Measurements from ENCODE around the gene NEU2.

DNA sequence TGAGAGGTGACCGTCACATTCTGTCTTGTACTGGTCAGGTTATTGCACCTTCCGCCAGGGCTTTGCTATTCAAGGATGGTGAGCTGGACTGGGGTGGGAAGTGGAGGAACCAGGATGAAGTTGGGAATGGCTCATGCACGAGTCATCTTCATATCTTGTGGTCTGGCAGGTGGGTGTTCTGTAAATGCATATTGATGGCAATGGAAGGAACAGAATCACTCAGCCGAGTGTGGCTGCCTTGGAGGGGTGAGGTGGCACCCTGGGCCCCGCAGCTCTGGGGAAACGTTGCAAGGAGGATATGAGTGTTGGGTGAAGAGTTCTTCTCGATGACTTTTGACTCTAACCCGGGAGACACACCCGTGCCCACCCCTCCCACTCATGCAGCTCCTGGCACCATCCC, 1.2 kb downstream of the NEU2 start:
- no peak for TF ChIP-seq POLR2A (IDR thresholded peaks at IDR 0.05)
- TF ChIP-seq, protein P1, sequence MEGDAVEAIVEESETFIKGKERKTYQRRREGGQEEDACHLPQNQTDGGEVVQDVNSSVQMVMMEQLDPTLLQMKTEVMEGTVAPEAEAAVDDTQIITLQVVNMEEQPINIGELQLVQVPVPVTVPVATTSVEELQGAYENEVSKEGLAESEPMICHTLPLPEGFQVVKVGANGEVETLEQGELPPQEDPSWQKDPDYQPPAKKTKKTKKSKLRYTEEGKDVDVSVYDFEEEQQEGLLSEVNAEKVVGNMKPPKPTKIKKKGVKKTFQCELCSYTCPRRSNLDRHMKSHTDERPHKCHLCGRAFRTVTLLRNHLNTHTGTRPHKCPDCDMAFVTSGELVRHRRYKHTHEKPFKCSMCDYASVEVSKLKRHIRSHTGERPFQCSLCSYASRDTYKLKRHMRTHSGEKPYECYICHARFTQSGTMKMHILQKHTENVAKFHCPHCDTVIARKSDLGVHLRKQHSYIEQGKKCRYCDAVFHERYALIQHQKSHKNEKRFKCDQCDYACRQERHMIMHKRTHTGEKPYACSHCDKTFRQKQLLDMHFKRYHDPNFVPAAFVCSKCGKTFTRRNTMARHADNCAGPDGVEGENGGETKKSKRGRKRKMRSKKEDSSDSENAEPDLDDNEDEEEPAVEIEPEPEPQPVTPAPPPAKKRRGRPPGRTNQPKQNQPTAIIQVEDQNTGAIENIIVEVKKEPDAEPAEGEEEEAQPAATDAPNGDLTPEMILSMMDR (IDR thresholded peaks at IDR 0.05 in 4 of 5, conservative IDR thresholded peaks at IDR 0.05 in 1 of 5): no peak
